SK-N-SH treated with all-trans-retinoic acid at 6 μM for 48 hours (cell line): Measurements from ENCODE around the gene TAS2R42.

ENCODE experiments used
- ATAC-seq: fragments of 200-7000 bp; cut with Tn5 transposase; 3 replicates; pipeline ENCODE4 v1.9.1; 2020; ENCODE audit warnings: mild to moderate bottlenecking, moderate library complexity
- ARNTL ChIP-seq: fragments of 450-650 bp; formaldehyde crosslinking; IDR thresholded peaks from 2 replicates; pipeline ENCODE4 v1.5.0; 2020; ENCODE audit warnings: low read depth, mild to moderate bottlenecking, moderate library complexity, borderline replicate concordance
- BACH2 ChIP-seq: fragments of 250-450 bp; sonication (Bioruptor Pico); IDR thresholded peaks from 2 replicates; pipeline ENCODE4 v1.9.0; 2021; ENCODE audit warnings: mild to moderate bottlenecking, borderline replicate concordance
- CSDC2 ChIP-seq: fragments of 250-450 bp; sonication (Bioruptor Pico); IDR thresholded peaks from 2 replicates; pipeline ENCODE4 v1.5.0; 2020; ENCODE audit warnings: mild to moderate bottlenecking, moderate library complexity
- ESRRG ChIP-seq: fragments of 250-450 bp; sonication (Bioruptor Pico); IDR thresholded peaks from 2 replicates; pipeline ENCODE4 v1.6.1; 2021; ENCODE audit warnings: mild to moderate bottlenecking
- GLIS3 ChIP-seq: fragments of 250-450 bp; sonication (Bioruptor Pico); IDR thresholded peaks from 2 replicates; pipeline ENCODE4 v1.5.0; 2020; ENCODE audit warnings: mild to moderate bottlenecking, moderate library complexity
- ISL1 ChIP-seq: fragments of 250-450 bp; sonication (Bioruptor Pico); IDR thresholded peaks from 2 replicates; pipeline ENCODE4 v2.1.2; 2022; ENCODE audit warnings: mild to moderate bottlenecking, moderate library complexity
- OSR1 ChIP-seq: fragments of 250-450 bp; sonication (Bioruptor Pico); IDR thresholded peaks from 2 replicates; pipeline ENCODE4 v1.8.0; 2022; ENCODE audit warnings: moderate library complexity, mild to moderate bottlenecking, inconsistent platforms
- PPARA ChIP-seq: fragments of 250-450 bp; sonication (Bioruptor Pico); IDR thresholded peaks from 2 replicates; pipeline ENCODE4 v1.5.0; 2020; ENCODE audit warnings: mild to moderate bottlenecking, borderline replicate concordance
- RARB ChIP-seq: fragments of 250-450 bp; sonication (Bioruptor Pico); IDR thresholded peaks from 2 replicates; pipeline ENCODE4 v1.8.0; 2021; ENCODE audit warnings: mild to moderate bottlenecking, moderate library complexity
- SNAI2 ChIP-seq: fragments of 250-450 bp; sonication (Bioruptor Pico); IDR thresholded peaks from 2 replicates; pipeline ENCODE4 v1.5.0; 2020; ENCODE audit warnings: mild to moderate bottlenecking, moderate library complexity
- TCF4 ChIP-seq: fragments of 250-450 bp; sonication (Bioruptor Pico); IDR thresholded peaks from 2 replicates; pipeline ENCODE4 v1.8.0; 2021; ENCODE audit warnings: mild to moderate bottlenecking, moderate library complexity, borderline replicate concordance
- TOX ChIP-seq: fragments of 250-450 bp; sonication (Bioruptor Pico); IDR thresholded peaks from 2 replicates; pipeline ENCODE4 v1.8.0; 2021; ENCODE audit warnings: mild to moderate bottlenecking, moderate library complexity, borderline replicate concordance
- ZC3H10 ChIP-seq: fragments of 250-450 bp; sonication (Bioruptor Pico); IDR thresholded peaks from 2 replicates; pipeline ENCODE4 v1.5.1; 2021; ENCODE audit warnings: mild to moderate bottlenecking, moderate library complexity
- ZFP3 ChIP-seq: fragments of 250-450 bp; sonication (Bioruptor Pico); IDR thresholded peaks from 2 replicates; pipeline ENCODE4 v1.5.0; 2020; ENCODE audit warnings: mild to moderate bottlenecking, moderate library complexity
- ZFP30 ChIP-seq: fragments of 450-650 bp; formaldehyde crosslinking; IDR thresholded peaks from 2 replicates; pipeline ENCODE4 v1.5.0; 2022; ENCODE audit warnings: mild to moderate bottlenecking, moderate library complexity
- ZNF565 ChIP-seq: fragments of 450-650 bp; formaldehyde crosslinking; conservative IDR thresholded peaks from 2 replicates; pipeline ENCODE4 v1.5.0; 2020; ENCODE audit warnings: low read depth, mild to moderate bottlenecking, moderate library complexity
- ZNF70 ChIP-seq: fragments of 450-650 bp; formaldehyde crosslinking; IDR thresholded peaks from 2 replicates; pipeline ENCODE4 v1.5.0; 2020; ENCODE audit warnings: mild to moderate bottlenecking, moderate library complexity
- ZNF8 ChIP-seq: fragments of 450-650 bp; formaldehyde crosslinking; IDR thresholded peaks from 2 replicates; pipeline ENCODE4 v1.5.0; 2020; ENCODE audit warnings: mild to moderate bottlenecking, moderate library complexity
- TF ChIP-seq, protein P1 (sequence below): fragments of 250-450 bp; sonication (Bioruptor Pico); IDR thresholded peaks from 2 replicates; pipeline ENCODE4 v1.5.1; 2021; ENCODE audit warnings: mild to moderate bottlenecking, moderate library complexity
- TF ChIP-seq, protein P2 (sequence below): fragments of 250-450 bp; sonication (Bioruptor Pico); IDR thresholded peaks from 2 replicates; pipeline ENCODE4 v1.5.1; 2020; ENCODE audit warnings: low read depth, mild to moderate bottlenecking, moderate library complexity
- TF ChIP-seq, protein P3 (sequence below): fragments of 250-450 bp; sonication (Bioruptor Pico); IDR thresholded peaks from 2 replicates; pipeline ENCODE4 v1.8.0; 2020; ENCODE audit warnings: mild to moderate bottlenecking, moderate library complexity, borderline replicate concordance
- TF ChIP-seq, protein P4 (sequence below): fragments of 250-450 bp; sonication (Bioruptor Pico); IDR thresholded peaks from 2 replicates; pipeline ENCODE4 v1.8.0; 2021; ENCODE audit warnings: low read depth, mild to moderate bottlenecking, moderate library complexity, borderline replicate concordance
- TF ChIP-seq, protein P5 (sequence below): fragments of 250-450 bp; sonication (Bioruptor Pico); IDR thresholded peaks from 2 replicates; pipeline ENCODE4 v1.5.0; 2020; ENCODE audit warnings: mild to moderate bottlenecking, moderate library complexity

Gene TAS2R42

DNA sequence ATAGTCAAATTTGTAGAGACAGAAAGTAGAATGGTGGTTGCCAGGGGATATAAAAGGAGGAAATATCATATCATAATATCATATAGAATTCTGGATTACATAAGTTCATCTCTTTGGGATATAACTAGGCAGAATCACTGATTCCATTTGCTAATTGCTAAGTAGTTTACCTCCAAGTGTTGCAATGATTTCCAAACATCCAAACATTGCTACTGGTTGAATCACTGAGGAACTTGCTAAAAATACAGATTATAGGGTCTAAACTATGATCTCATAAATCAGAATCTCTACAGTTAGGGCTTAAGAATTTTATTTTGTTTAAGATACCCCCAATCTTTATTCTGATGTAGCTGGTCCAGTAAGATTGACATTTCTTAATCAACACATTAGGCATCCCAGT is 16.1 kb upstream of the TAS2R42 start:
- ATAC-seq: no peak
- TF ChIP-seq SNAI2 (CRISPR knock-in tag) (no peak), CSDC2 (no peak), ZNF70 (no peak), ARNTL (CRISPR knock-in tag) (no peak), ZFP3 (CRISPR knock-in tag) (no peak), RARB (CRISPR knock-in tag) (no peak), ZFP30 (CRISPR knock-in tag) (no peak), ZNF8 (no peak), ZC3H10 (no peak), TOX (CRISPR knock-in tag) (no peak), GLIS3 (CRISPR knock-in tag) (no peak), TCF4 (CRISPR knock-in tag) (no peak), ISL1 (no peak), PPARA (CRISPR knock-in tag) (no peak), ZNF565 (no peak), BACH2 (CRISPR knock-in tag) (no peak)
- TF ChIP-seq, protein P1, sequence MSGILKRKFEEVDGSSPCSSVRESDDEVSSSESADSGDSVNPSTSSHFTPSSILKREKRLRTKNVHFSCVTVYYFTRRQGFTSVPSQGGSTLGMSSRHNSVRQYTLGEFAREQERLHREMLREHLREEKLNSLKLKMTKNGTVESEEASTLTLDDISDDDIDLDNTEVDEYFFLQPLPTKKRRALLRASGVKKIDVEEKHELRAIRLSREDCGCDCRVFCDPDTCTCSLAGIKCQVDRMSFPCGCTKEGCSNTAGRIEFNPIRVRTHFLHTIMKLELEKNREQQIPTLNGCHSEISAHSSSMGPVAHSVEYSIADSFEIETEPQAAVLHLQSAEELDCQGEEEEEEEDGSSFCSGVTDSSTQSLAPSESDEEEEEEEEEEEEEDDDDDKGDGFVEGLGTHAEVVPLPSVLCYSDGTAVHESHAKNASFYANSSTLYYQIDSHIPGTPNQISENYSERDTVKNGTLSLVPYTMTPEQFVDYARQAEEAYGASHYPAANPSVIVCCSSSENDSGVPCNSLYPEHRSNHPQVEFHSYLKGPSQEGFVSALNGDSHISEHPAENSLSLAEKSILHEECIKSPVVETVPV: no peak
- TF ChIP-seq, protein P2, sequence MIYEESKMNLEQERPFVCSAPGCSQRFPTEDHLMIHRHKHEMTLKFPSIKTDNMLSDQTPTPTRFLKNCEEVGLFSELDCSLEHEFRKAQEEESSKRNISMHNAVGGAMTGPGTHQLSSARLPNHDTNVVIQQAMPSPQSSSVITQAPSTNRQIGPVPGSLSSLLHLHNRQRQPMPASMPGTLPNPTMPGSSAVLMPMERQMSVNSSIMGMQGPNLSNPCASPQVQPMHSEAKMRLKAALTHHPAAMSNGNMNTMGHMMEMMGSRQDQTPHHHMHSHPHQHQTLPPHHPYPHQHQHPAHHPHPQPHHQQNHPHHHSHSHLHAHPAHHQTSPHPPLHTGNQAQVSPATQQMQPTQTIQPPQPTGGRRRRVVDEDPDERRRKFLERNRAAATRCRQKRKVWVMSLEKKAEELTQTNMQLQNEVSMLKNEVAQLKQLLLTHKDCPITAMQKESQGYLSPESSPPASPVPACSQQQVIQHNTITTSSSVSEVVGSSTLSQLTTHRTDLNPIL (CRISPR knock-in tag): no peak
- TF ChIP-seq, protein P3, sequence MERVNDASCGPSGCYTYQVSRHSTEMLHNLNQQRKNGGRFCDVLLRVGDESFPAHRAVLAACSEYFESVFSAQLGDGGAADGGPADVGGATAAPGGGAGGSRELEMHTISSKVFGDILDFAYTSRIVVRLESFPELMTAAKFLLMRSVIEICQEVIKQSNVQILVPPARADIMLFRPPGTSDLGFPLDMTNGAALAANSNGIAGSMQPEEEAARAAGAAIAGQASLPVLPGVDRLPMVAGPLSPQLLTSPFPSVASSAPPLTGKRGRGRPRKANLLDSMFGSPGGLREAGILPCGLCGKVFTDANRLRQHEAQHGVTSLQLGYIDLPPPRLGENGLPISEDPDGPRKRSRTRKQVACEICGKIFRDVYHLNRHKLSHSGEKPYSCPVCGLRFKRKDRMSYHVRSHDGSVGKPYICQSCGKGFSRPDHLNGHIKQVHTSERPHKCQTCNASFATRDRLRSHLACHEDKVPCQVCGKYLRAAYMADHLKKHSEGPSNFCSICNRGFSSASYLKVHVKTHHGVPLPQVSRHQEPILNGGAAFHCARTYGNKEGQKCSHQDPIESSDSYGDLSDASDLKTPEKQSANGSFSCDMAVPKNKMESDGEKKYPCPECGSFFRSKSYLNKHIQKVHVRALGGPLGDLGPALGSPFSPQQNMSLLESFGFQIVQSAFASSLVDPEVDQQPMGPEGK (CRISPR knock-in tag): no peak
- TF ChIP-seq, protein P4, sequence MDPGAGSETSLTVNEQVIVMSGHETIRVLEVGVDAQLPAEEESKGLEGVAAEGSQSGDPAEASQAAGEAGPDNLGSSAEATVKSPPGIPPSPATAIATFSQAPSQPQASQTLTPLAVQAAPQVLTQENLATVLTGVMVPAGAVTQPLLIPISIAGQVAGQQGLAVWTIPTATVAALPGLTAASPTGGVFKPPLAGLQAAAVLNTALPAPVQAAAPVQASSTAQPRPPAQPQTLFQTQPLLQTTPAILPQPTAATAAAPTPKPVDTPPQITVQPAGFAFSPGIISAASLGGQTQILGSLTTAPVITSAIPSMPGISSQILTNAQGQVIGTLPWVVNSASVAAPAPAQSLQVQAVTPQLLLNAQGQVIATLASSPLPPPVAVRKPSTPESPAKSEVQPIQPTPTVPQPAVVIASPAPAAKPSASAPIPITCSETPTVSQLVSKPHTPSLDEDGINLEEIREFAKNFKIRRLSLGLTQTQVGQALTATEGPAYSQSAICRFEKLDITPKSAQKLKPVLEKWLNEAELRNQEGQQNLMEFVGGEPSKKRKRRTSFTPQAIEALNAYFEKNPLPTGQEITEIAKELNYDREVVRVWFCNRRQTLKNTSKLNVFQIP: no peak

DNA sequence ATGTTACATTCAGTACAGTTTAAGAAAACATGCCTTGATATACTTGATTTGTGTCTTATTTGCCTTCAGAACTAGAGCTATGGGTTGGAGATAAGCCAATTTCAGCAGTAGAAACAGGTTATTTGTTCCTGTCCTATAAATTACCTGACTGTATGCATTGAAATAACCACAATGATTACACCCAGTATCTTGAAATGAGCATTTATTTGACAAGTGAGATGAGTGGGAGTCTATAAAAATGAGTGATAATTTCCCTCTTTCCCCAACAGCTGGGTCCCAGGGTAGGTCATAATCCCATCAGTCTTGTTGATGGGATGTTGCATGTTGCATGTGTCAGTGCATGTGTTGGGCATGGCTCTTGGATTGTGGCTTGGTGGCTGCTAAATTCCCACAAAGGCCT is 3.7 kb downstream of the TAS2R42 start:
- ATAC-seq: no peak
- no peak for TF ChIP-seq SNAI2 (CRISPR knock-in tag)
- TF ChIP-seq ESRRG (CRISPR knock-in tag): no peak
- TF ChIP-seq, protein P3 (CRISPR knock-in tag): no peak
- no peak for TF ChIP-seq OSR1 (CRISPR knock-in tag)
- no peak for TF ChIP-seq CSDC2
- no peak for TF ChIP-seq ZNF8
- TF ChIP-seq, protein P5, sequence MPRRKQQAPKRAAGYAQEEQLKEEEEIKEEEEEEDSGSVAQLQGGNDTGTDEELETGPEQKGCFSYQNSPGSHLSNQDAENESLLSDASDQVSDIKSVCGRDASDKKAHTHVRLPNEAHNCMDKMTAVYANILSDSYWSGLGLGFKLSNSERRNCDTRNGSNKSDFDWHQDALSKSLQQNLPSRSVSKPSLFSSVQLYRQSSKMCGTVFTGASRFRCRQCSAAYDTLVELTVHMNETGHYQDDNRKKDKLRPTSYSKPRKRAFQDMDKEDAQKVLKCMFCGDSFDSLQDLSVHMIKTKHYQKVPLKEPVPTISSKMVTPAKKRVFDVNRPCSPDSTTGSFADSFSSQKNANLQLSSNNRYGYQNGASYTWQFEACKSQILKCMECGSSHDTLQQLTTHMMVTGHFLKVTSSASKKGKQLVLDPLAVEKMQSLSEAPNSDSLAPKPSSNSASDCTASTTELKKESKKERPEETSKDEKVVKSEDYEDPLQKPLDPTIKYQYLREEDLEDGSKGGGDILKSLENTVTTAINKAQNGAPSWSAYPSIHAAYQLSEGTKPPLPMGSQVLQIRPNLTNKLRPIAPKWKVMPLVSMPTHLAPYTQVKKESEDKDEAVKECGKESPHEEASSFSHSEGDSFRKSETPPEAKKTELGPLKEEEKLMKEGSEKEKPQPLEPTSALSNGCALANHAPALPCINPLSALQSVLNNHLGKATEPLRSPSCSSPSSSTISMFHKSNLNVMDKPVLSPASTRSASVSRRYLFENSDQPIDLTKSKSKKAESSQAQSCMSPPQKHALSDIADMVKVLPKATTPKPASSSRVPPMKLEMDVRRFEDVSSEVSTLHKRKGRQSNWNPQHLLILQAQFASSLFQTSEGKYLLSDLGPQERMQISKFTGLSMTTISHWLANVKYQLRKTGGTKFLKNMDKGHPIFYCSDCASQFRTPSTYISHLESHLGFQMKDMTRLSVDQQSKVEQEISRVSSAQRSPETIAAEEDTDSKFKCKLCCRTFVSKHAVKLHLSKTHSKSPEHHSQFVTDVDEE (CRISPR knock-in tag): no peak
- TF ChIP-seq ZFP30 (CRISPR knock-in tag): no peak
- no peak for TF ChIP-seq ZNF565
- no peak for TF ChIP-seq PPARA (CRISPR knock-in tag)
- TF ChIP-seq RARB (CRISPR knock-in tag): no peak
- TF ChIP-seq GLIS3 (CRISPR knock-in tag): no peak
- TF ChIP-seq ISL1: no peak
- TF ChIP-seq ZNF70: no peak
- TF ChIP-seq, protein P2 (CRISPR knock-in tag): no peak
- no peak for TF ChIP-seq ZC3H10
- TF ChIP-seq TOX (CRISPR knock-in tag): no peak
- TF ChIP-seq, protein P4: no peak
- TF ChIP-seq, protein P1: no peak
